Loucy (cell line): ENCODE data around the gene CPHXL2.

Source experiments
- H2AFZ ChIP-seq: fragments of 200-600 bp; sonication (generic); 2 replicates; pipeline ENCODE4 v1.6.0; 2016; ENCODE audit warnings: antibody characterized with exemption, mild to moderate bottlenecking, low read length, moderate library complexity
- H3F3A ChIP-seq: fragments of 200-600 bp; 2 replicates; pipeline ENCODE4 v1.6.0; 2016; ENCODE audit warnings: antibody characterized with exemption, low read depth, mild to moderate bottlenecking
- H3K27me3 ChIP-seq: fragments of 200-600 bp; sonication (generic); 2 replicates; pipeline ENCODE4 v1.6.1; 2014; ENCODE audit warnings: low read length, mild to moderate bottlenecking; ENCODE audit not compliant: insufficient read depth, poor library complexity, severe bottlenecking
- H3K36me3 ChIP-seq: fragments of 200-600 bp; sonication (generic); 2 replicates; pipeline ENCODE4 v1.6.1; 2016; ENCODE audit warnings: low read length; ENCODE audit not compliant: insufficient read depth
- H3K4me1 ChIP-seq: fragments of 200-600 bp; sonication (generic); 2 replicates; pipeline ENCODE4 v1.5.1; 2014; ENCODE audit warnings: low read length, mild to moderate bottlenecking; ENCODE audit not compliant: insufficient read depth, poor library complexity, severe bottlenecking
- H3K4me2 ChIP-seq: fragments of 200-600 bp; sonication (generic); 2 replicates; pipeline ENCODE4 v1.6.0; 2014; ENCODE audit warnings: antibody characterized with exemption, low read length, low read depth, mild to moderate bottlenecking; ENCODE audit not compliant: poor library complexity, severe bottlenecking
- H3K4me3 ChIP-seq: fragments of 200-600 bp; sonication (generic); 2 replicates; pipeline ENCODE4 v1.5.1; 2014; ENCODE audit warnings: low read length, mild to moderate bottlenecking, mixed read lengths; ENCODE audit not compliant: poor library complexity, severe bottlenecking
- H3K79me2 ChIP-seq: fragments of 200-600 bp; sonication (generic); 2 replicates; pipeline ENCODE4 v1.6.1; 2014; ENCODE audit warnings: low read length; ENCODE audit not compliant: insufficient read depth
- H3K9ac ChIP-seq: fragments of 200-600 bp; sonication (generic); 2 replicates; pipeline ENCODE4 v1.6.0; 2014; ENCODE audit warnings: mild to moderate bottlenecking, low read depth, low read length, moderate library complexity; ENCODE audit not compliant: poor library complexity, severe bottlenecking
- H3K9me2 ChIP-seq: fragments of 200-600 bp; sonication (generic); replicated peaks from 2 replicates; pipeline ENCODE4 v1.6.1; 2016; ENCODE audit warnings: low read depth, low read length, mixed read lengths
- H3K9me3 ChIP-seq: fragments of 200-600 bp; sonication (generic); 2 replicates; pipeline ENCODE4 v1.6.1; 2014; ENCODE audit warnings: mild to moderate bottlenecking, antibody characterized with exemption, low read length, low read depth; ENCODE audit not compliant: insufficient read depth
- H4K20me1 ChIP-seq: fragments of 200-600 bp; sonication (generic); 2 replicates; pipeline ENCODE4 v1.6.0; 2014; ENCODE audit warnings: antibody characterized with exemption, low read length, mild to moderate bottlenecking; ENCODE audit not compliant: insufficient read depth, poor library complexity, severe bottlenecking
- CTCF ChIP-seq: fragments of 200-600 bp; sonication (generic); conservative IDR thresholded peaks from 2 replicates; pipeline ENCODE4 v1.5.1; 2014; ENCODE audit warnings: mild to moderate bottlenecking, antibody characterized with exemption, low read length
- EZH2phosphoT487 ChIP-seq: fragments of 200-600 bp; IDR thresholded peaks from 2 replicates; pipeline ENCODE4 v1.6.1; 2018; ENCODE audit warnings: antibody characterized with exemption, mild to moderate bottlenecking, moderate library complexity, borderline replicate concordance

CPHXL2 gene

GRCh38 chr16:75714661-75715060 is 37.9 kb upstream of the CPHXL2 start:
- no peaks in the 10 kb centered on the region for H3K36me3 ChIP-seq
- H3K4me2 ChIP-seq, result no peak overlapping the region
- H3K79me2 ChIP-seq, result no peaks in the 10 kb centered on the region
- H3K9ac ChIP-seq, result no peak overlapping the region
- H3K27me3 ChIP-seq, result no peaks in the 10 kb centered on the region
- no peaks in the 10 kb centered on the region for H3K9me2 ChIP-seq
- H4K20me1 ChIP-seq, result no peaks in the 10 kb centered on the region
- no peak overlapping the region for H3K4me3 ChIP-seq
- no peak overlapping the region for H2AFZ ChIP-seq
- no peaks in the 10 kb centered on the region for H3K4me1 ChIP-seq
- no peaks in the 10 kb centered on the region for H3F3A ChIP-seq
- no peak for TF ChIP-seq EZH2phosphoT487
- no peak for TF ChIP-seq CTCF
- H3K9me3 ChIP-seq, result peaks cover 5% of the 10 kb centered on the region; the same call in 1 of the 2 replicates

- Histone ChIP-seq H3K4me1 (no peaks in the 10 kb centered on the region), H2AFZ (no peak overlapping the region), H3K4me3 (no peak overlapping the region), H3K36me3 (no peaks in the 10 kb centered on the region), H4K20me1 (no peaks in the 10 kb centered on the region), H3K9me2 (no peaks in the 10 kb centered on the region), H3K4me2 (no peak overlapping the region), H3F3A (no peaks in the 10 kb centered on the region), H3K9ac (no peak overlapping the region), H3K79me2 (no peaks in the 10 kb centered on the region), H3K27me3 (no peaks in the 10 kb centered on the region), H3K9me3 (peaks cover 5% of the 10 kb centered on the region; the same call in 1 of the 2 replicates)
- TF ChIP-seq CTCF (no peak), EZH2phosphoT487 (no peak)
Observed at GRCh38 chr16:75710344-75710743, 33.5 kb upstream of the CPHXL2 start.

- Histone ChIP-seq H3K4me2 (no peak overlapping the region), H3K4me1 (no peaks in the 10 kb centered on the region), H3K4me3 (no peak overlapping the region), H3K9me2 (no peaks in the 10 kb centered on the region), H3K79me2 (no peaks in the 10 kb centered on the region), H3F3A (no peaks in the 10 kb centered on the region), H4K20me1 (no peaks in the 10 kb centered on the region), H2AFZ (no peak overlapping the region), H3K9ac (no peak overlapping the region), H3K36me3 (no peaks in the 10 kb centered on the region), H3K27me3 (no peaks in the 10 kb centered on the region), H3K9me3 (no peaks in the 10 kb centered on the region)
- TF ChIP-seq CTCF, result no peak
- TF ChIP-seq EZH2phosphoT487, result no peak
Observed at GRCh38 chr16:75703306-75703705, 26.5 kb upstream of the CPHXL2 start.
